Activated B cell treated with CpG ODN at 0.5 μM for 24 hours (primary cell): ENCODE results near the gene SSR4. TPM values are rescaled to one million over a fixed set of nuclear protein-coding genes. Genes with fewer than 3 reads are reported as not detected.

ENCODE experiments used
- ATAC-seq: fragments of 200-7000 bp; cut with Tn5 transposase; one replicate; pipeline ENCODE4 v1.10.0; 2021; ENCODE audit warnings: low read depth, mild to moderate bottlenecking, moderate library complexity
- CTCF ChIA-PET: fragments of 350-600 bp; sonication (Branson Sonifier 250); formaldehyde crosslinking; loops from one replicate; lab custom pipeline; 2021; ENCODE audit warnings: antibody characterized with exemption; lab: Charles Lee
- POLR2A ChIA-PET: fragments of 350-600 bp; sonication (Branson Sonifier 250); formaldehyde crosslinking; loops from one replicate; lab custom pipeline; 2021; ENCODE audit warnings: antibody characterized with exemption; lab: Charles Lee
- DNase-seq: peaks from one replicate; pipeline ENCODE4 v3.0.0; 2022
- H3K27ac Mint-ChIP-seq: one replicate; pipeline ENCODE4 v1.8.0; 2020; ENCODE audit warnings: mixed read lengths
- H3K27me3 Mint-ChIP-seq: one replicate; pipeline ENCODE4 v1.8.0; 2021; ENCODE audit warnings: mixed read lengths
- H3K36me3 Mint-ChIP-seq: one replicate; pipeline ENCODE4 v1.8.0; 2021; ENCODE audit warnings: low read depth, mixed read lengths
- H3K4me1 Mint-ChIP-seq: one replicate; pipeline ENCODE4 v1.8.0; 2021; ENCODE audit warnings: mixed read lengths
- H3K4me3 Mint-ChIP-seq: one replicate; pipeline ENCODE4 v1.8.0; 2020; ENCODE audit warnings: mild to moderate bottlenecking, mixed read lengths
- H3K9me3 Mint-ChIP-seq: one replicate; pipeline ENCODE4 v1.8.0; 2020; ENCODE audit warnings: mixed read lengths
- CTCF ChIP-seq: fragments of 200-600 bp; IDR thresholded peaks from one replicate; pipeline ENCODE4 v1.8.0; 2022; ENCODE audit warnings: antibody characterized with exemption, mild to moderate bottlenecking
- intact Hi-C: fragments of 100-400 bp; cut with micrococcal nuclease; formaldehyde crosslinking; loops from one replicate; pipeline ENCODE4 v1.15.1; 2024
- total RNA-seq: library from RNA; stranded (reverse); gene quantifications from 2 replicates; pipeline ENCODE4 v1.2.3, GENCODE V29; 2022

Gene SSR4
- total RNA-seq, 1 donor from 2014 or later: 160 TPM

- H3K27me3 Mint-ChIP-seq: no peaks in the 10 kb centered on the region
- ChIA-PET POLR2A (no interaction called here), CTCF (no interaction called here)
Measured at GRCh38 chrX:153802513-153803045, 8.1 kb downstream of the SSR4 start.

DNA sequence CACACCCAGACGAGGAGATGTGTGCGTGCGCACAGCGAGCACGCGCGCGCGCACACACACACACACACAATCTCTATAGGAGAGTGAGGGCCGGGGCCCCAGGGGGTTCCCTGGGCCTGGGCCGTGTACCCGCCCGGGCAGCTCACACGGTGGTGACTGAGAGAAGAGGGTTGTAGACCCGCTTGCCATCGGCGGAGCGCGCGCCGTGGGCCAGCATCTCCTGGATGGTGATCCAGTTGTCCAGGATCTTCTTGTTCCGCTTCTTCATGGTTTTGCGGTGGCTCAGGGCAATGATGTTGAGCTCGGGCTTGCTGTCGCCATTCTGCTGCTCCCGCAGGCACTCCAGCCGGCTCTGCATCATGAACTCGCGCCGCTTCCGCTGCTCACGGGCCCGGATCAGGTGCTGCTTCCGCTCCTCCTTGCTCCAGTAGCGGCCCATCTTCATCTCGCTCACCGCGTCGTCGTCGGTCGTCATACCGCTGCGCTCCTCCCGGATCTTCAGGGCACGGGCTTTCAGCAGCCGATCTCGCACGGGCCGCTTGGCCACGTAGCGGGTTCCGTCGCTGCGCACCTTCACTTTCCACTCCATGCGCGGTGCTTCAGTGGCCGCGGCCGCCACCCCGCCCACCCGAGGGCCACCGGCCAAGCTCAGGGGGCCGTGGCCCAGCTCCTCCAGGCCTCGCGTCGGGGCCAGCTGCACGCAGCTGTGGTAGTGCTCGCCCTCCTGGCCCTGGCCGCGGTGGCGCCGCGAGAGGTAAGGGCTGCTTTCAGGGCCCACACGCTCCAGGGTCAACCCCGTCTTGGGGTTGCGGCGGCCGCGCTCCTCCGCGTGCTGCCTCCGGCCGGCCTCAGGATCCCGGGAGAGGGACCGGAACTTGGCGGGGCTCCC, 9.0 kb downstream of the SSR4 start:
- H3K27ac Mint-ChIP-seq: no peak overlapping the region
- intact Hi-C loops: no loop called here
- CTCF ChIA-PET: no interaction called here
- H3K4me3 Mint-ChIP-seq: no peak overlapping the region
- ATAC-seq (no peak), DNase-seq (no peak)
- H3K36me3 Mint-ChIP-seq: peaks cover 8% of the 10 kb centered on the region
- no peaks in the 10 kb centered on the region for H3K4me1 Mint-ChIP-seq
- H3K27me3 Mint-ChIP-seq: no peaks in the 10 kb centered on the region
- POLR2A ChIA-PET: no interaction called here
- H3K9me3 Mint-ChIP-seq: no peaks in the 10 kb centered on the region
- TF ChIP-seq CTCF: no peak

More at GRCh38 chrX:153802513-153803045, 8.1 kb downstream of the SSR4 start:
- no peak overlapping the region for H3K4me3 Mint-ChIP-seq
- no peaks in the 10 kb centered on the region for H3K4me1 Mint-ChIP-seq
- H3K27ac Mint-ChIP-seq: no peak overlapping the region
- H3K9me3 Mint-ChIP-seq: no peaks in the 10 kb centered on the region
- H3K36me3 Mint-ChIP-seq: peaks cover 13% of the 10 kb centered on the region
- no peak for TF ChIP-seq CTCF
- no peak for DNase-seq
- intact Hi-C loops: no loop called here
- ATAC-seq: no peak

GRCh38 chrX:153804100-153804595, 9.7 kb downstream of the SSR4 start:
- no peak overlapping the region for H3K4me3 Mint-ChIP-seq
- H3K27me3 Mint-ChIP-seq: no peaks in the 10 kb centered on the region
- H3K36me3 Mint-ChIP-seq: peaks cover 2% of the 10 kb centered on the region
- no peak for DNase-seq
- ChIA-PET CTCF (no interaction called here), POLR2A (no interaction called here)
- no peak overlapping the region for H3K27ac Mint-ChIP-seq
- no peak for TF ChIP-seq CTCF
- no peak for ATAC-seq
- intact Hi-C loops: no loop called here
- H3K9me3 Mint-ChIP-seq: no peaks in the 10 kb centered on the region
- no peaks in the 10 kb centered on the region for H3K4me1 Mint-ChIP-seq

DNA sequence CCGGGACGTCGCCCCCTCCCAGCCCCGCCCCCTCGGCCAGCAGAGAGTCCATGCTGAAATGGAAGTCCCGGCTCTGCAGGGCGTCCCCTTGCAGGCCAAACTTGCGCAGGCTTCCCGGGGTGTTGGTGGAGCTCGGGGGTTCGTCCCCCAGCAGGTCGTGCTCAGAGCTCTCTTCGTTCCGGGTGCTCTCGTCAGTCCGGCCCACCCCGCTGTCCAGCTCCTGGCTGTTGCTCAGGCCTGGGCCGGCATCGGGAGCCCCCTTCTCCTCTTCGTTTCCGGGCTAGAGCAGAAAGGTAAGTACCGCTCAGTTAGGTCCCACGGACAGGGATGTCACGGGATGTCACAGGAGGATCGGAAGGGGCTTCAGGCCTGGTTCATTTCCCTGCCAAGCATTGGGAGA, 10.2 kb downstream of the SSR4 start:
- no peaks in the 10 kb centered on the region for H3K27me3 Mint-ChIP-seq
- no peak overlapping the region for H3K27ac Mint-ChIP-seq
- intact Hi-C loops: no loop called here
- DNase-seq: no peak
- H3K4me1 Mint-ChIP-seq: no peaks in the 10 kb centered on the region
- no peak for ATAC-seq
- POLR2A ChIA-PET: no interaction called here
- CTCF ChIA-PET: no interaction called here
- H3K4me3 Mint-ChIP-seq: no peak overlapping the region
- H3K36me3 Mint-ChIP-seq: no peaks in the 10 kb centered on the region
- H3K9me3 Mint-ChIP-seq: no peaks in the 10 kb centered on the region
- no peak for TF ChIP-seq CTCF

GRCh38 chrX:153805436-153805835, 11.0 kb downstream of the SSR4 start:
- no peaks in the 10 kb centered on the region for H3K4me1 Mint-ChIP-seq
- DNase-seq: no peak
- H3K27ac Mint-ChIP-seq: no peak overlapping the region
- H3K27me3 Mint-ChIP-seq: no peaks in the 10 kb centered on the region
- no peaks in the 10 kb centered on the region for H3K9me3 Mint-ChIP-seq
- ATAC-seq: no peak
- H3K4me3 Mint-ChIP-seq: no peak overlapping the region
- no peaks in the 10 kb centered on the region for H3K36me3 Mint-ChIP-seq
- intact Hi-C loops: no loop called here
- CTCF ChIA-PET: no interaction called here
- no peak for TF ChIP-seq CTCF
- POLR2A ChIA-PET: no interaction called here
